Esophagus squamous epithelium (tissue), 4 donors: ENCODE results near the gene DAAM1.

ENCODE experiments used
- POLR2A ChIP-seq, 4 donors: fragments of 450-650 bp; IDR thresholded peaks; one replicate each; pipeline ENCODE4 v1.6.1; 2017; ENCODE audit warnings: antibody characterized with exemption in 4 of 4, mild to moderate bottlenecking in 4 of 4, moderate library complexity in 3 of 4
- TF ChIP-seq, protein P1 (sequence below), 6 experiments: fragments of 450-650 bp in 4 of 6; fragments of 200-600 bp in 2 of 6; sonication (generic) in 2 of 6; IDR thresholded peaks; one replicate each; pipeline ENCODE4 v1.5.1; 2016 to 2019; ENCODE audit warnings: antibody characterized with exemption in 6 of 6, mild to moderate bottlenecking in 4 of 6, moderate library complexity in 4 of 6

DNA sequence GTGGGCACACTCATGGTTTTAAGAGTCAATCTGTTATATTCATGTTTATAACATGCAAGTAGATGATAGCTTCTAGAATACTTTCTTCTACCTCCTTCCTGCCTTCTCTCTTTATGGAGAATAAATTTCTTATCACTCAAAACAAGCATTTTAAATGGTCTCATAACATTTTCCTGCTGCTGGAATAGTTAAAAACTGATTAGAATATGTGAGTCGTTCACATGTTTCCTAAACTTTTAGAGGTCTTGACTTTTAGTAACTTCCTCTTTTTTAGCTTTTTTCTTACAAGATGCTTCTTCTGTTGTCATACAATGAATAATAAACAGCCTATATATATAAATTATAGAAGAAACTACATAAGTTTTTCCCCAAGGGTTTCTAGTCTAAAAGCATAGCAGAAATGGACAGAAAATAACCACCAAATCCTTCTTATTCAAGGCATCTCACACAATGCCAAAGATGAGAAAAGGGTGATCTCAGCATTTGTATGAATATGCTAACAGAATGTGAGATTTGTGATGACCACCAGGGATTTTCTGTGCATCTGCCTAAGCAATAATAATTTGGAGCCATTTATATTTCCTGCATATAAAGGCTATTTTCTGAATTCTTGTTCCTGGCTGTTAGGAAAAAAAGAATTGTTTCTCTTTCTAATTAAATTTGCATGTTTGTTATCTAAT is 127.8 kb downstream of the DAAM1 start:
- TF ChIP-seq, protein P1, sequence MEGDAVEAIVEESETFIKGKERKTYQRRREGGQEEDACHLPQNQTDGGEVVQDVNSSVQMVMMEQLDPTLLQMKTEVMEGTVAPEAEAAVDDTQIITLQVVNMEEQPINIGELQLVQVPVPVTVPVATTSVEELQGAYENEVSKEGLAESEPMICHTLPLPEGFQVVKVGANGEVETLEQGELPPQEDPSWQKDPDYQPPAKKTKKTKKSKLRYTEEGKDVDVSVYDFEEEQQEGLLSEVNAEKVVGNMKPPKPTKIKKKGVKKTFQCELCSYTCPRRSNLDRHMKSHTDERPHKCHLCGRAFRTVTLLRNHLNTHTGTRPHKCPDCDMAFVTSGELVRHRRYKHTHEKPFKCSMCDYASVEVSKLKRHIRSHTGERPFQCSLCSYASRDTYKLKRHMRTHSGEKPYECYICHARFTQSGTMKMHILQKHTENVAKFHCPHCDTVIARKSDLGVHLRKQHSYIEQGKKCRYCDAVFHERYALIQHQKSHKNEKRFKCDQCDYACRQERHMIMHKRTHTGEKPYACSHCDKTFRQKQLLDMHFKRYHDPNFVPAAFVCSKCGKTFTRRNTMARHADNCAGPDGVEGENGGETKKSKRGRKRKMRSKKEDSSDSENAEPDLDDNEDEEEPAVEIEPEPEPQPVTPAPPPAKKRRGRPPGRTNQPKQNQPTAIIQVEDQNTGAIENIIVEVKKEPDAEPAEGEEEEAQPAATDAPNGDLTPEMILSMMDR (IDR thresholded peaks at IDR 0.05): no peak
- TF ChIP-seq POLR2A (IDR thresholded peaks at IDR 0.05): no peak
